ENCODE results near the gene NR4A1. TPM values are rescaled to one million over a fixed set of nuclear protein-coding genes. Genes with fewer than 3 reads are reported as not detected.
"Not testable (repeated sequence)": the region's sequence is repeated elsewhere in the genome, so short reads cannot be mapped to it uniquely, and the experiment has no call there.

The NR4A1 gene
- total RNA-seq, 1 donor from 2014 or later, result 3.1 TPM

- DNase-seq, result no peak
These were observed 29.4 kb downstream of the NR4A1 start for GRCh38 chr12:52080403-52081251.

DNA sequence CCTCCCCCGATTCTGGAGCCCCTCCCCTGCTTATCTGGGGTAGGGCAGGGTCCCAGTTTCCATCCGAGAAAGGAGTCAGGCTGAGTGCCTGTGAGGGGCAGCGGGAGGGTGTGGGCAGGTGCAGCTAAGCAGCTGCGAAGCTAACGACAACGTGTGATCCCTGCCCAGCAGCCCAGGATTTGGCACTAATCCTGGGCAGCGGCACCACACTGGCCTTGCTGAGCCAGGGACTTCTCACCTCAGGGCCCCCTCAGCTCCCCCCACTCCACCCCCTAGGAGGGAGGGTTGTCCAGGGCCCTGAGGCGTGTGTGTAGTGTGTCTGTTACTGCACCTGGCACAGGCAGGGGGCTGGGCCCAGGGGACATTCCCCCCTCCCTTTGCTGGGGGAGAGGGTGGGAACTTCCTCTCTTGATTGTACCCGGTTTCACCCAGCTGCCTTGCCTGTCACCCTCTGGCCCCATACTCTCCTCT is 30.1 kb downstream of the NR4A1 start:
- DNase-seq, result no peak

DNA sequence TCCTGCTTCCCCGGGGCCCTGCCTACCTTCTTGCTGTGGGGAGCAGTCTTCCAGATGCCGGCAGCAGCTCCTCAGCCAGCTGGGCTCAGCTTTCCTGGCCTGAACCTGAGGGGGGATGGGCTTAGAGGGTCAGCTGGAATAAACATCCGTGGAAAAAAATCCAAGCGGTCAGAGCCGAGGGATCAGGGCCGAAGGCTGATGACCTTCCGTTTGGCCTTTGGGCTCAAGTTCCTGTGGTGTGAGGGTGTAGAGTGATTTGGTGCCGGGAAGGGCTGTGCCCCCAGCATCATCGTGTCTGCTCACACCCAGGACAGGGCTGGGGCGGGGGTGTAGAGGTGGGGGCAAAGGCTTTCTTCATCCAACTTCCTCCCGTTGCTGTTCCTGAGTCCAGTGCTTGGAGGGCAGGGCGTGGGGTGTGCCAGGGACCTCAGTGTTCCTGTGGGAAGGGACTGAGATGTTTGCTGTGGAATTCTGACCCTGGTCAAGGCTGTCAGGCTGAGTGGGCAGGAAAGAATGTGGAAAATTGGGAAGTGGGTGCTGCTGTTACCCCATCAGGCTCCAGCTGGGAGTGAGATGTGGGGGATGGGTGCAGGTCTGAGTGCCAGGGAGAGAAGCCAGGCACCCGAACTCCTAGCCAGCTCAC is 30.9 kb downstream of the NR4A1 start:
- no peak for DNase-seq

DNA sequence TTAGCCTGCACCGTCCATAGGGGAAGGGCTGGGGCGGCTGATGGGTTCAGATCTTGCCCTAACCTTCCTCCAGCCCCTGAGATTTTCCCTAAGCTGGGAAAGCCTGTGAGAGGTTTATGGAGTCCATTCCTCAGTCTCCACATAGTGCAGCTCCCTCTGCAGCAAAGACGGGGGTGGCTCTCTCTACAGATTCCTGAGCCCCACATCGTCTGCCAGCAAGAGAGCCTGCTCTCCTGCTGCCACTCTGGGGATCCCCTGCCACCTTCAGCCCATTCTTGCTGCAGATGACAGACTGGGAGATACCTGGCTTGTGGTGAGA is 31.4 kb downstream of the NR4A1 start:
- DNase-seq, result no peak

- peak; percentile 76 for DNase-seq
These were observed 31.9 kb downstream of the NR4A1 start for GRCh38 chr12:52082988-52083637.

DNA sequence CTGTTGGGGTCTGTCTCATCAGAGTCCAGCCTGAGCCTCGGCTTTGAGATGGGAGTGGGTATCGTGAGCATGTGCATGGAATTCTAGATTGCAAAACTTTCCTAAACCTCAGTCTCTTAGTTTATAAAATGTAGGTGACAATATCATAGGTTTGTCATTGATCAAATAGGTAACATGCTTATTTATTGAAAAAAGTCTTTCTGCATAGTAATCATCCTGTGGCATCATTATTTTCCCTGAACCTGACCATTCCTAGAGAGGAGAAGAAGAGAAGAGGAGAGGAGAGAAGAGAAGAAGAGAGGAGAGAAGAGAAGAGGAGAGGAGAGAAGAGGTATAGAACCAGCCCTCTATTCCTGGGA is 32.4 kb downstream of the NR4A1 start:
- no peak for DNase-seq

DNA sequence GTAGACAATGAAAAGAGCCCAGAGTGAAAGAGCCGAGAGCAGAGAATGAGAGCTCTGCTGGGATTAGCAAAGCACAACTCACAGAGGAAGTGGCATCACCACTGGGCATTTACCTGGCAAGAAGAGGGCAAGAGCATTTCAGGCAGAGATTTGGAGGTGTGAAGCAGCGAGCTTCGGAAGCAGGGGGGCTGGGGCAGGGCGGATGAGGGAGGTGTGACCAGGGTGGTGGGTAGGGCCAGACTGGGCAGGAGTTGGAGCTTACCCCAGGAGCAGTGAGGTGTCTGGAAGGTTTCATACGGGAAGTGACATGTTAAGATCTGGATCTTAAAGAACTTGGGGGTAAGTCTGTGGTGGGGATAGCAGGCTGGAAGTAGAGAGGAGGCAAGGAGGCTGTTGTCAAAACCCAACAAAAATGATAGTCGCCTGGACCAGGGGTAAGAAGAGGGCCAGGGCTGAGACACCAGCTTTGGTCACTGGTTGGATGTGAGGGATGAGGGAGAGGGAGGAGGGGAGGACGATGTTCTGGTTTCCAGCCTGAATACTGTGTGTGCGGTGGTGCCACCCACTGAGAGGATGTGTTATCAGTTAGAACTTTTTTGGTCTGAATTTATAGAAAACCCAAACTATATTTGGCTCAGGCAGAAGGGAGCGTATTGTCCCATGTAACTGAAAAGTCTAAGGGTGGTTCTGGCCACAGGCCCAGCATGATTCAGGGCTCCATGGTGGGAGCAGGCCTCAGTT is 33.4 kb downstream of the NR4A1 start:
- no peak for DNase-seq

- no peak for DNase-seq
These were observed 34.5 kb downstream of the NR4A1 start for GRCh38 chr12:52085682-52086180.

DNA sequence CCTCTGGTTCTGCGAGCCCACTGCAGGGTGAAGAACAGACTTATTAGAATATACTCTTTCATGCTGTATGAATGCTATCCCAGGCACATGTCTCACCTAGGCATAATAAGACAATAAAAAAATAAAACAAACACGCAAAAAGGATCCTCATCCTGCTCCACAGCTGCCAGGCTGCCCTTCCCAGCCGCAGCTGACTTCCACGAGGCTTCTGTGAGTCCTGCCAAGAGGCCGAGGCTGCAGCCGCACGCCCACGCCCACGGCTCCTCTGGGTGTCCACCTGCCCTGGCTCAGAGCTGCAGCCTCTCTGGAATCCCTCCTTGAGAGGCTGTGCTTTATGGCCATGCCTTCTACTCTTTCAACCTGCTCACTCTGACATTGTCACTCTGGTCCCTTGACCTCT is 35.1 kb downstream of the NR4A1 start:
- DNase-seq, result no peak

GRCh38 chr12:52086944-52087835 is 35.9 kb downstream of the NR4A1 start:
- DNase-seq, result no peak

DNA sequence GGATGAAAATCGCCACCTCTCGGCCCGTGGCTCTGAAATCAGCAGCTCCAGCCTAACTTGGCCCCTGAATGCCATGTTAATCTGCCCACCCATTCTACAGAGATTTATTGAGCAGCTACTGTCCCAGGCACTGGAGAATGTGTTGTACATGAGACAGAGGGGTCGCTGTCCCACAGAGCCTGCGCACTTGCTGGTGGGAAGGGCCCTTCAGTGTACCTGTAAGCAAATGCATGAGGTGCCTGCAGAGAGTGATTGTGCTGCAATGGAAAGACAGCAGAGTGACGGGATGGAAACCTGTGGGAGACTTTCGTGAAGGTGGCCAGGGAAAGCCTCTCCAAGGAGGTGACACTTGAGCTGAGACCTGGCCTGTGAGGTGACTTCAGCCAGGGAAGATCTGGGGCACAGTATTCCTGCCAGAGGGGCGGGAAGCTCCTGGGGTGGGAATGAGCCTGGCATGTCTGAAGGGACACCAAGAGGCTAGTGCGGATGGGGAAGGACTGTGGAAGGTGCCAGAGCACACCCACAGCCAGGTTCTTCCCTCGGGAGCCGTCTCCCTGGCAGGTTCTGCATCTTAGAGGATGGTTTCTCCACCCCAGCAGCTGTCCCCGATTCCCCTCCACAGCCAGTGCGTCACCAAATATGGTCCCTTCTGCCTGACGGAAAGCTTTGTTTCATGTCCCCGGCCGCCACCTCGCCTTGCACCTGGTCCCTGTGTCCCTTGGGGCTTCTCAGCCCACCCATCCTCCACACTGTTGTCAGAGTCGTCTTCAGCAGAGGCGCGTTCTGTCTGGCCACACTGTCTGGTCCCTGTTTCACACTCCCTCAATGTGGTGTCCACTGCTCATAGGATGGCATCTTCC is 36.9 kb downstream of the NR4A1 start:
- no peak for DNase-seq

DNA sequence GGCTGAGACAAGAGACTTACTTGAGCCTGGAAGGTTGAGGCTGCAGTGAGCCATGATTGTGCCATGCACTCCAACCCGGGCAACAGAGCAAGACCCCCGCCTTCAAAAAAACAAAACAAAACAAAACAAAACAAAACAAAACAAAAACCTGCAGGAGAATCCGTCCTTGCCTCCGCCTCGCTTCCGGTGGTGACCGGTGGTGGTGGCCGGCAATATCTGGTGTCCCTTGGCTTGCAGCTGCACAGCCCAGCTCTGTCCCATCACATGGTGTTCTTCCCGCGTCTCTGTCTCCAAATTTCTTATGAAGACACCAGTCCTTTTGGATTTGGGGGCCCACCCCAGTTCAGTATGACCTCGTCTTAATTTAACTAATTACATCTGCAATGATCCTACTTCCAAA is 38.2 kb downstream of the NR4A1 start:
- DNase-seq, result no peak

GRCh38 chr12:52090291-52090690 is 39.0 kb downstream of the NR4A1 start:
- DNase-seq, result no peak

DNA sequence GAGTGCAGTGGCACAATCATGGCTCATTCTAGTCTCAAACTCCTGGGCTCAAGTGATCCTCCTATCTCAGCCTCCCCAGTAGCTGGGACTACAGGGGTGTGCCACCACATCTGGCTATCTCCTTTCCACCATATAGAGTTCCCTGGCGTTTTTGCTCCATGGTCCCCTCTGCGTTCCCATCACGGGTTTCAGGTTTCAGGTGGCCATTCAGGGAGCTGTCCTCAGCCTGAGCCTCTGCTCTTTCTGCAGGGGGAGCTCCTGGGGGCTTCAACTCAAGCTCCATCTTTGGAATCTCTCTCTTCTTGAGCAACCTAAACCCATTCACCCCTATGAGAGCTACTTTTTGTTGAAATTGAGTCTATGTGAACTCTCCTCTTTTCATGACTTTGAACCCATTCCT is 39.8 kb downstream of the NR4A1 start:
- no peak for DNase-seq

GRCh38 chr12:52091869-52092268 is 40.6 kb downstream of the NR4A1 start:
- no peak for DNase-seq

GRCh38 chr12:52093346-52093745 is 42.1 kb downstream of the NR4A1 start:
- no peak for DNase-seq

- DNase-seq, result no peak
These were observed 45.2 kb downstream of the NR4A1 start for GRCh38 chr12:52096332-52097044.

DNA sequence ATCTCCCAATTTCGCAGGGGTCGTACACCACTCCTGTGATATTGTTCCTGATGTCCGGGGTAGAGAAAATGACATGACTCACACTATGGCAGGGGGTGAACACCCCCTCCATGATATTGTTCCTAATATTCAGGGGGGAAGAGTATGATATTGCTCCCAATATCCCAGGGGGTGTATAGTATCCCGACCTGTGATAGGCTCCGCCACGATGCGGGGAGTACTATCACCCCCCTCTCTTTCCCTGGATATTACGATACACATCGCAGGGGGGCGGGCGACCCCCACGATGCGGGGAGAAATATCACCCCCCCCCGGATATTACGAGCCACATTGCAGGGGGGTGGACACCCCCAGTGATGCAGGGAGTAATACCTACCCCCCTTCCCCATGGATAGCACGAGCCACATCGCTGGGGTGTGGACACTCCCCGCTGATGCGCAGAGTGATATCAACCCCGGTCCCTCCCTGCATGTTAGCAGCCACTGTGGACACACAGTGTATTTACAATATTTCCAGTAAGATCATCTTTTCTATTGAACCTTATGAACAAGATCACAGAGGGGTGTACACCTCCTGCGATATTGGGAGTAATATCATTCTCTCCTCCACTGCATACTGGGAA is 45.9 kb downstream of the NR4A1 start:
- no peak for DNase-seq

- DNase-seq, result not testable (repeated sequence)
These were observed 53.3 kb downstream of the NR4A1 start for GRCh38 chr12:52104431-52105089.
